ENCODE measurements around the gene CELSR2. TPM values are rescaled to one million over a fixed set of nuclear protein-coding genes. Genes with fewer than 3 reads are reported as not detected.

CELSR2 gene
- total RNA-seq, 4 donors from 2014 or later = 0.65 to 1.5 (median 1.2) TPM

- TF ChIP-seq CTCF (IDR thresholded peaks at IDR 0.05; ENCODE audit: low read depth) = no peak
Observed at GRCh38 chr1:109235137-109235536, 14.2 kb upstream of the CELSR2 start.

- no peak for TF ChIP-seq CTCF (IDR thresholded peaks at IDR 0.05; ENCODE audit: low read depth)
Observed at GRCh38 chr1:109237512-109237911, 11.8 kb upstream of the CELSR2 start.

- no peak for TF ChIP-seq CTCF (IDR thresholded peaks at IDR 0.05; ENCODE audit: low read depth)
Observed at GRCh38 chr1:109238382-109238781, 11.0 kb upstream of the CELSR2 start.

- no peak for TF ChIP-seq CTCF (IDR thresholded peaks at IDR 0.05; ENCODE audit: low read depth)
Observed at GRCh38 chr1:109239047-109239408, 10.3 kb upstream of the CELSR2 start.

GRCh38 chr1:109239409-109240068 is 9.8 kb upstream of the CELSR2 start:
- no peak for TF ChIP-seq CTCF (IDR thresholded peaks at IDR 0.05; ENCODE audit: low read depth)

GRCh38 chr1:109240158-109241152 is 8.9 kb upstream of the CELSR2 start:
- no peak for TF ChIP-seq CTCF (IDR thresholded peaks at IDR 0.05; ENCODE audit: low read depth)

GRCh38 chr1:109241344-109241743 is 8.0 kb upstream of the CELSR2 start:
- no peak for TF ChIP-seq CTCF (IDR thresholded peaks at IDR 0.05; ENCODE audit: low read depth)
